Ramos (cell line): ENCODE measurements around the gene NFIX.

Source experiments
- in situ Hi-C: fragments of 300-500 bp; cut with MboI; formaldehyde crosslinking; loops from one replicate; pipeline ENCODE4 v1.14.3; 2022; ENCODE audit warnings: low sequenced_read_pairs; ENCODE audit not compliant: unreplicated experiment

The NFIX gene

GRCh38 chr19:13097463-13098258 lies 102.4 kb downstream of the NFIX start:
- in situ Hi-C loops, result no loop called here

- in situ Hi-C loops, result no loop called here
Observed at GRCh38 chr19:13098277-13099072, 103.2 kb downstream of the NFIX start.

- in situ Hi-C loops, result no loop called here
Observed at GRCh38 chr19:13099073-13099999, 104.1 kb downstream of the NFIX start.

DNA sequence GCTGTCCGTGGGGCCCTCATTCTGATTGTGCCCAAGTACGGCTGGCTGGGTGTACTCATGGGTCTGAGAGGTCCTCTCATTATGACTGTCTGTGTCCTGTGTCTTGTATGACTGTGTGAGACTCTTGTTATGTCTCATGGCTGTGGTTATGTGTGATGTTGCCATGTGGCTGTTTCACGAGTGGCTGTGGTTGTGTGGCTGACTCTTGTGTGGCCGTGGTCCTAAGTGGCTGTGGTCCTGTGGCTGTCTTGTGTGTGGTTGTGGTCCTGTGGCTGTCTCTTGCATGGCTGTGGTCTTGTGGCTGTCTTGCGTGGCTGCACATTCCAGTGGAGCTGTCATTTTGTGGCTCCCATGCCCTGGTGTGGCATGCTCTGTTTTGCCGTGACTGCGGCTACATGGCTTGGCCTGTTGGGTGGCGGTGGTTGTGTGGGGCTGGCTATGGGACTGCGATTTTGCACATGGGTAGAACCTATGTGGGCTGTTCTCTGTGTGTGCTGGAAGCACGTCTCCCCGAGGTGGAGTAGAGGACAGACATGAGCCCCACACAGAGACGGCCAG lies 104.8 kb downstream of the NFIX start:
- in situ Hi-C loops, result no loop called here

DNA sequence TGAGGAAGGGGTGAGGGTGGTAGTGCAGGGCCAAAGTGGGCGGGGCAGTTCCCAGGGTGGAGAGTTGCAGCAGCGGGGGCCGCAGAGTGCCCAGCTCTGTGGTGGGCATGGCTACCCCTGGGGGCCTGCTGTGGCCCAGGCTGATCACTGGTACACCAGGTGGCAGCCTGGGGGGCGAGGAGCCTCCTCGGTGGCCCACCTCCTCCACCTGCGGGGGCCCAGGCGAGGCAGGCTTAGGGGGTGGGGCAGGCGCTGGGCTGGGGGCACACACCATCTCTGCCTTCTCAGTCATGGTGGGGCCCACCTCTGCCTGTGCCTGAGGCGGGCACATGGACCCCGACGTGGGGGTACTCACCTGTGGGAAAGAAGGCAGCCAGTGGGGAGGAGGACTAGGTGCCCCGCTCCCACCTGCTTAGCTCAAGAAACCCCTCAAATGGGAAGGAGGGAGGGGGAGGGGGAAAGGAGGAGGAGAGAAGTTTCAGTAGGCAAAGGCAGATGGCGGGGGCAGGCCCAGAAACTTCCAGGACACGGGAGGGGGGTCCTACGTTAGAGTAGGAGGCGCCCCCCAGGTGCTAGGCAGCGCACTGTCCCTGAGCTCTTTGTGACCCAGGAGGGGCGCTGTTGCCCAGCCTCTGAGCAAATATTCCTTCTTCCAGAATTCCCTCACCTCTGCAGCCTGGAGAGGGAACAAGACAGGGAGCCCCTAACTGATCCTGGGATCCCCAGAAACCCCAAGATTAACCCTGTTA lies 105.7 kb downstream of the NFIX start:
- in situ Hi-C loops, result no loop called here

- in situ Hi-C loops, result no loop called here
Observed at GRCh38 chr19:13101590-13102415, 106.5 kb downstream of the NFIX start.

DNA sequence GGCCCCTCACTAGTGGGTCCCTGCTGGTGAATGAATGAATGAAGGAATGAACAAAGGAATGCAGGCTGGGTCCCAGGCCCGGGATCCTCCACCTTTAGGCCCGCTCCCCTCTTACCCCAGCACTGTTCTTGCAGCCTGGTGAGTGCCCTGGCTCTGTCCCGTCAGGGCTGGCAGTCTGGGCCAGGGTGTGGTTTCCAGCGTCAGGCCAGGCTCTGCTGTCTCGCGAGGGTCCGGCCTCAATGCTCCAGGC lies 107.1 kb downstream of the NFIX start:
- in situ Hi-C loops, result no loop called here

DNA sequence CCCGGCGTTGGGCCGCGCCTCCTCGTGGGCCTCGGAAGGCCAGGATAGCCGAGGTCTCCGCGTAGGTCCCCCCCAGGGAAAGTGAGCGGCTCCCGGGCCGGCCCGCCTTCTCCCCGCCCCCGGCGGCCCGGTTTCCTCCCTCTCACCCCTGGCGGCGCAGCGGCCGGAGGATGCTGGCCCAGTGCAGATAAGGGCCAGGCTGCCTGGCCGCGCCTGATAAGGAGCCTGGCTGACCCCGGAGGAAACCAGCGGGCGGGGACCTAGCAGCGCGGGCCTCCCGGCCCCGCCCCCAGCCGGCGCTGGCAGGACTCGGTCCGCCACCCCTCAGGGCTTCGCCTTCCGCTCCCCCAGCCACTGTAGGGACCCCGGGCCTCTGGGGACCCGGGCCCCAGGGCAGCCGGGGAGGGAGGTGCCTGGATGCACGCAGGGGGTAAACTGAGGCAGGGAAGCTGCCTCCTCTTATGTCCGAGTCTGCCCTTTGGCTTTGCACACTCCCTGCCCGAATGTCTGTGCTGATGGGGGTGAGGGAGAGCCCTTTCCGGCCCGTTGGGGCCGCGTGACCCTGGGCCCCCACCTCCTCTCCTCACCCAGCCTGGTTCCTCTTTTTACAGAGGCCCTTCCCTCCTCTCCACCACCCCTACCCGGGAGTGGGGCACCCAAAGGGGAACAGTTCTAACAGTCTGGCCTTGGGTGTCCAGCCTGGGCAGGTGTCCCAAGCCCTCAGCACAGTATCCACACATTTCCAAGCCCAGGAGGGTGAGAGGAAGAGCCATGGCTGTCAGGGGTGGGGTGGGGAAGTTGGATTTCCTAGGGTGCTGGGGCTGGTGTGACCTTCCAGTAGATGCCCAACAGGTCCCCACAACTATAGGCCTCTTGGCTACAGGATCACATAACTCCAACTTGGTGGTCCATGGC lies 107.6 kb downstream of the NFIX start, which contains the start of gene LYL1:
TSS of gene LYL1 (minus strand) at position 193 of the 915 bp plus-strand sequence. CDS start 1,687 bp downstream, outside the sequence.
- in situ Hi-C loops, result no loop called here

DNA sequence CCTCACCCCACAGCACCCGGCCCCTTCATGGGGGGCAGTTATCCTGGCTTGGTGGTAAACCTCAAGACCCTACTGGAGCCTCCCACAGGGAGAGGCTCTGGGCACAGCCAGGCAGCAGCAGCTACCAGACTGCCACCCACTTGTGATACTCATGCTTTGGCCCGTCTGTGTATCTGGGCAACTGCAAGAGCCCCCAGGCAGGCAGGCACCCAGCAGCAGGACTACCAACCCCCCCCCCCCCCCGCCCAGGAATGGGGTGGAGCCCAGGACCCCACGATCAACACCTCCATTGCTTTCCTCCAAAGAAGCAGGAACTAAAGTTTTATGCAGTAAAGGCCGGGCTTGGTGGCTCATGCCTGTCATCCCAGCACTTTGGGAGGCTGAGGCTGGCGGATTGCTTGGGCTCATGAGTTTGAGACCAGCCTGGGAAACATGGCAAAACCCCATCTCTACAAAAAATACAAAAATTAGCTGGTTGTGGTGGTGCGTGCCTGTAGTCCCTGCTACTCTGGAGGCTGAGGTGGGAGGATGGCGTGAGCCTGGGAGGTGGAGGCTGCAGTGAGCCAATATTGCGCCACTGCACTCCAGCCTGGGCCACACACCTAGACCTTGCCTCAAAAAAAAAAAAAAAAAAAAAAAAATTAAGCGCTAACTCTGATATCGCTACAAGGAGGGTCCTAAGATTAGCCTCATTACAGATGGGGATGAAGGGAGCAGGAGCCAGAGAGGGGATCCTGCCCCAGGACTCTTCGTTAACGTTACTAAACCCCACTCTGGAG lies 108.5 kb downstream of the NFIX start:
- in situ Hi-C loops, result no loop called here

GRCh38 chr19:13104360-13104847 lies 109.1 kb downstream of the NFIX start:
- in situ Hi-C loops, result no loop called here

DNA sequence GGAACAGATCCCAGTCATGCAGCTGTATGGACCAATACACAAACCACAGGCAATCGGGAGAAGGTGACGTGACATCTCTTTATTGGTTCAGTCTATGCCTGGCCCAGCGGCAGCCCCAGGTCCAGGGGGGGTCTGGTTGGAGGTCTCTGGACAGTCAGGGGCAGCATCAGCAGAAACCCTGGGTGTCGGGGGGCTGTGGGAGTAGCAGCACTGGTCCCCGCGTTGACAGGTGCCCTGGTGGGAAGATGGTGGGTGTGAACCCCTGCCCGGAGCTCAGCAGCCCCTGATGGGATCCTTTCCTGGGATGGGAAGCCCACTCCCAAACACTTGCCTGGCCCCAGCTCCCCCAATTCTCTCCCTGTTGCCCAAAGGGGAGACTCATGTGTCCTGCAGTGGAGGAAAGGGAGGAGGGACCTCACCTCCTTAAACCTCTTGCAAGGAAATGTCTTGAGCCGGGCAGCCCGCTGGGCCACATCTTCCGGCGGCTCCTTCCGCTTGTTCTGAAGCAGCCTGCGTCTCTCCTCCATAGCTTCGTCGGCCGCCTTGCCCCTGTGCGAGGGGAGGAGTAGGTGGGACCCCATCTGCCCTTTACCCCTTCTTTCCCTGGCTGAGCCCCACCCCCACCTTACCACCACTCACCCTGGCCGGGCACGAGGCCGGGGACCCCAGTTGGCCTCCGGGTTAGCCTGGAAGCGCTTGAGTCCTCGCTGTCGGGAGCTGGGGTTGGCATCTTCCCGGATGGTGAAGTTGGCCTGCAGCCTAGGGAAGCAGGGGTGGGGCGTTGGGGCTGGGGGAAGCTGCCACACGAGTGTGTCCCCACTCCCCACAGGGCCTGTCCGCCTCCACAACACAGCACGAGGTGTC lies 109.8 kb downstream of the NFIX start:
- in situ Hi-C loops, result loop anchor here (5.0 kb wide), 1 partner anchor 47 kb away; the partner anchor contains the start of genes IER2 and STX10

DNA sequence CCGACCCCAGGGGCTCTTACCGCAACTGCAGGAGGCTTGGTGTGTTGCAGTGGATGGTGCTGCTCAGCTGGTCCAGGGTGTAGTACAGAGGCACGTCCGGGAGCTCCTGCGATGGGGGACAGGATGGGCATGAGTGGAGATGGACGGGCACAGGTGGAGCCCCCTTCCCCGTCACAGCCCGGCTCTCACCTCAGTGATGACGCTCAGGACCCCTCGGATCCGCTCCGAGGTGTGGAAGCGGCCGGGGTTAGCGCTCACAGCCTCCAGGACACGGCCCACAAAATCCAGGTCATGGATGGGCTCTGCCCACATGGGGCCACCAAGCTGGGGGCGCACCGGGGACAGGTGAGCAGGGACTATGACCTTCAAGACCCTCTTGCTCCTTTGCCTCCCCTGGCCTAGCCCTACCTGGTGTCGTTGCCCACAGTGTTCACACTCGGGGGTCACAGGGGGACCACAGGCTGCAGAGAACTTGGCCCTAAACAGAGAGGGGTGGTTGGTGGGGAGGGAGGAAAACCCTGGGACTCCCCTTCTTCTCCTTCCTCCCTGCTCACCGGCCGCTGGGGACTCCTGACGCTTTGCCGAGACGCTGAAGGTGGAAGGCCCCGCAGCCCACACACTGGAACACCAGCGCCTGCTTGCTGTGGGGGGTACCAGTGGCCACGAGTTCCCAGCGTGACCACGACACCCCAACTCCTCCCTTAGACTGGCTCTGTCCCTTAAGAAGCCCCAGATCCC lies 114.3 kb downstream of the NFIX start:
- in situ Hi-C loops, result loop anchor here (5.0 kb wide), 1 partner anchor 43 kb away; the partner anchor contains the start of genes IER2 and STX10

- in situ Hi-C loops, result no loop called here
Observed at GRCh38 chr19:13110099-13110610, 114.9 kb downstream of the NFIX start.

DNA sequence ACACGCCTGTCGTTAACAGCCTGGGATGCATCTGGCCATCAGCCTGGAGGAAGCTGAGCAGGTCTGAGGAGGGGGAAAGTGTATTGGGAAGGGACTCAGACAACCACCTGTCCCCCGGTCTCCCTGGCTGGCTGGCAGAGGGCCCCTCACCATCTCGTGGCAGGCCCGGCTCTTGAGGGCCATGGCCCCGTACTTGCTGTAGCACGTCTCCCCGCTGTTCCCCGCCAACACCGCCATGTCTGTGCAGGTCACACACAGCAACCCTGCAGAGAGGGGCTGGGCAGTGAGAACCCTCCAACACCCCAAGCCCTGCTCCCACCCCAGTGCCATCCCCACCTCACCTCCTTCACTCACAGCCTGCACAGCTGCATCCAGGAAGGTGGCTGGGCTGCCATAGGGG lies 117.3 kb downstream of the NFIX start:
- in situ Hi-C loops, result no loop called here

DNA sequence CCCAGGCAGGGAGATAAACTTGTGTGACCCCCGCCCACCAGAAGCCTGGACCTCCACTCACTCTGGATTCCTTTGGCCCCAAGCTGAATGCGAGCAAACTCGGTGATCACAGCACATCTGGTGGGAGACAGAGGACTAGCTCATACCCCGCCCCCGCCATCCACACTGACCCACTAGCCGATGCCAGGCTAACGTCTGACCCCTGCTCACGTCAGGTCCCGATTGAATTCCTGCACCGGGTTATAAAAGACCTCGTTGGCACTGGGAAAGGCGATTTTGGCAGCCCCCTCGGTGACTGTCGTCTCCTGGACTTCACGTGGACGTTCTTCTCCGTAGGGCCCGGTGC lies 120.6 kb downstream of the NFIX start:
- in situ Hi-C loops, result no loop called here
